Inflammatory macrophage treated with lipopolysaccharide for 1 hour (primary cell): ENCODE data around the gene EGR4.
A peak's percentile ranks its signal among the peaks of the same experiment; 100 is the strongest.
"Not testable (repeated sequence)": the region's sequence is repeated elsewhere in the genome, so short reads cannot be mapped to it uniquely, and the experiment has no call there.

Experiments used
- DNase-seq, 2 donors: peaks; one replicate each; pipeline ENCODE4 v3.0.0-alpha.2; 2020 to 2022

Gene EGR4

DNA sequence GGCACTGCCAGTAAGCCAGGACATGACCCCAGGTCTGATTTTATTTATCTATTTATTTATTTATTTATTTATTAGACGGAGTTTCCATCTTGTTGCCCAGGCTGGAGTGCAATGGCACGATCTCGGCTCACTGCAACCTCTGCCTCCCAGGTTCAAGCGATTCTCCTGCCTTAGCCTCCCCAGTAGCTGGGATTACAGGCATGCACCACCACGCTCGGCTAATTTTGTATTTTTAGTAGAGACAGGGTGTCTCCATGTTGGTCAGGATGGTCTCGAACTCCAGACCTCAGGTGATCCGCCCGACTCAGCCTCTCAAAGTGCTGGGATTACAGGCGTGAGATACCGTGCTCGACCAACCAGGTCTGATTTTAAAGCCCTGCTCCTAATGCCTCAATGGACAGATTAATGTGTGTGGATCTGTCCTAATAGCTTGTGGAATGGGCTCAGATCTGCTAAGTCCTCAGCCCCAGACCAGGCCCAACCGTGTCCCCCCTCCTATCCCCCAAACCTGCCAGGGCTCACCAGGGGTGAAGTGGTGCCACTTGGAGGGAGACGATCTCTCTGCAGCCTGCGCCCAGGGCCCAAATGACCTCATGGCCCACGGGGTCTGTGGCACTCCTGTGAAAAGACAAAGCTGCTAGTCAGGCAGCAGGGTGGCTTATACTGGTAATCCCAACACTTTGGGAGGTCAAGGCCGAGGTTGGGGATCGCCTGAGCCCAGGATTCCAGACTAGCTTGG, 30.5 kb downstream of the EGR4 start:
- not testable (repeated sequence) for DNase-seq

DNA sequence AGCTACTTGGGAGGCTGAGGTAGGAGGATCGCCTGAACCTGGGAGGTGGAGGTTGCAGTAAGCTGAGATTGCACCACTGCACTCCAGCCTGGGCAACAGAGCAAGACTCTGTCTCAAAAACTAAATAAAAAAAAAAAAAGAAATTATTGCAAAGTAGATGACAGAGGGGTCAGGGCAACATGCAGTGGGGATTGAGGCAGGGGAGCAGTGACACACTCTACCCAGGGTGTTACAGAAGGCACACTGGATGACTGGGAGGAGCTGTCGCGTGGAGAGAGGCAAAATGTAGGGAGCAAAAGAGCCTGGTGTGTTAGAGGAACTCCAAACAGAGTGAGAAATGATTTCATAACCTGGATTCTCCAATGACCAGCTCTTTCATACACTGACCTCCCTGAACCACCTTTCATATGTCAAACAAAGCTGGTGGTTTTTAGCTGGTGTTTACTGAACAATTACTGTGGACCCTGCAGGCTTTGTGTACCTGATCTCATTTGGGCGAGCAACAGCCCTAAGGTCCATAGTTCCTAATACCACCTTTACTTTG, 31.2 kb downstream of the EGR4 start:
- DNase-seq: no peak

- DNase-seq: peak; percentile 20 to 35
Observed at GRCh38 chr2:73260338-73260984, 32.9 kb downstream of the EGR4 start.

- no peak for DNase-seq
Observed at GRCh38 chr2:73259704-73260337, 33.5 kb downstream of the EGR4 start.

DNA sequence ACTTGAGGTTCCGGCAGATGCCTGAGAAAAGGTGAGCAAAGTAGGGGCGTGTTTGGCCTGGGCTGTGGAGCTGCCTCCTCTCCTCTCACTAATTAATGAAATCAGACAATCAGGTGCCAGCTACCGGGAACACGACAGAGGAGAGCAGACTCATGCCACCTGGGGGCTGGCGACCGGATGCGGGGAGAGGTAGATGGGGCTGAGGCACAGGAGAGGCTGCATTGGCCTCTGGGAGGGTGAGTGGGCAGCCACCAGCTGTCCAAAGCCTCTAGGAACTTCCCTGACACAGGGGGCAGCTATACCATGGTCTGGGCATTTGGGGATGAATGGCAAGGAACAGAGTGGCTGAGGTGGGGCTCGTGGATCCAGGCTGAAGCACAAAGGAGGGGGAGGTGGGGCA, 34.1 kb downstream of the EGR4 start:
- DNase-seq: no peak

GRCh38 chr2:73258913-73259215, 34.5 kb downstream of the EGR4 start:
- DNase-seq: no peak

- no peak for DNase-seq
Observed at GRCh38 chr2:73258186-73258912, 35.0 kb downstream of the EGR4 start.

DNA sequence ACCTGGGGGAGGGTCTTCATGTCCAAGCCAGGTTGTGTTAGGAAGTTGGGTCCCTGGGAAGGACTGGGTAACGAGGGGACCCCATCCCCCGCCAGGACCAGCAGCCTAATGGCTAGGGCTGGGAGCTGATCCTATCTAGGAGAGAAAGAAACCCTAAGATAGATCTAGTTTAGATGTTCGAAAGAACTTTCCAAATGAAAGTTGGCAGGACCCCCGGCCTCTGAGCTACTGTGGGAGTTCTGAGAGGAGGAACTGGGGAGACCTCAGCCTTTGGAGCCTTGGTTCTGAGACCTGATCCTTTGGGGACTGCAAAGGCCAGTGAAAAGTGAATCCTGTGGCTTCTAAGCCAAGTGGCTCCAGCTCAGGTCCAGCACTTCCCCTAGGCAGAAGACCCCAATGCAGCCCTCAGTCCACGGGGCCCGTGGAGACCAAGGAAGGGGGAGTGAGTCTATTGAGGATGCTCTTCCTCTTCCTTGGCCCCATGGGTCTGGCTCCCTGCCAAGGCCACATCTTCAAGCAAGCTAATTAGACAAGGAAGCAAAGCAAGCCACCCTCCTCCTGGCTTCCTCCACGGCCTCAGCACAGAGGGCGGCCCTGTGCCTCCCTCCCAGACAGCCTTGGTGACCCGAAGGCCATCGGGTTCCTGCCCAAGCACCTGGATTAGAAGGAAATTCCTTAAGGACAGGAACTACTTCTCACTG, 35.8 kb downstream of the EGR4 start:
- peak in 1 of 2 donors; percentile 21 for DNase-seq

GRCh38 chr2:73257021-73257420, 36.3 kb downstream of the EGR4 start:
- DNase-seq: no peak

GRCh38 chr2:73256618-73256922, 36.8 kb downstream of the EGR4 start:
- no peak for DNase-seq

- DNase-seq: no peak
Observed at GRCh38 chr2:73255907-73256617, 37.3 kb downstream of the EGR4 start.

GRCh38 chr2:73255007-73255644, 38.2 kb downstream of the EGR4 start:
- no peak for DNase-seq

DNA sequence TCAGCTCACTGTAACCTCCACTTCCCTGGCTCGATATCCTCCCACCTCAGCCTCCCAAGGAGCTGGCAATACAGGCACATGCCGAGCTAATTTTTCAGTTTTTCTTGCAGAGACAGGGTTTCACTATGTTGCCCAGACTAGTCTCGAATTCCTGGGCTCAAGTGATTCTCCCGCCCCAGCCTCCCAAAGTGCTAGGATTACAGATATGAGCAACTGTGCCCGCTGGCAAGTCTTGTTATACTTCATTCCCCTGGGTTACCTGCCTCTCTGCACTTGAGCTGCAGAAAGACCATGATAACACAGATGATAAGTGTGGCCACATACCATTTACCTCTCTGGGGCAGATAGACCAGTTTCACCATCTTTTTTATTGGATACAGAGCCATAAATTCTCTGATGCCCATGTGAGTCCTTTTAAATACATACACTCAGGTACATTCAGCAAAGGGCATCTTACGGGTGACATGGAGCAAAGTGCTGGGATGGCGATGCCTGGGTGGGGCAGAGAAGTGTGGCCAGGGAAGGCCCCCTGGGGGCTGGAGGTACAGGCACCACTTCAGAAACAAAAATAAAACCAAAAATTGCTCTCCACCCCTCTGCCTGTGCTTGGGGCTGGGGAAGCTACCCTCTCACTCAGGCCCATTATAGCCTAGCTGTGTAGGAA, 38.9 kb downstream of the EGR4 start:
- DNase-seq: no peak

- DNase-seq: peak; percentile 47 to 68
Observed at GRCh38 chr2:73253901-73254300, 39.4 kb downstream of the EGR4 start.

DNA sequence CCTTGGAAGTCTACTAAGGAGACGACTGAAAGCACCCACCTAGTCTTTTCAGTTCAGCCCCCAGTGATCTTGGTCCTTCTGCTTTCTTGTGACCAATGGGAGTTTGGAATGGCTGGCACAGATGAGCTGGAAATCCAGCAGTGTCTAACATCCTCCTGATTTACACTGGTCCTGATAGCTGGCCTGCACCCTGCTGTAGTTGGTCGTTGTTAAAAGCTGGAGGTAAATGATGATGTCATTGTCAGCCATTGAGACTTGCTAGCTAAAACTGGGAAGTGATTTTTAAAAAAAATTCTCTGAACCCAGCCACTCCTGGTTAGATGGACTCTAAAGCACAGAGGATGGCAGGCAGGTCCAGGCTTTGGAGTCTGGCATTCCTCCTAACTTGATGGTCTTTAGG, 39.9 kb downstream of the EGR4 start:
- DNase-seq: peak in 1 of 2 donors; percentile 9

DNA sequence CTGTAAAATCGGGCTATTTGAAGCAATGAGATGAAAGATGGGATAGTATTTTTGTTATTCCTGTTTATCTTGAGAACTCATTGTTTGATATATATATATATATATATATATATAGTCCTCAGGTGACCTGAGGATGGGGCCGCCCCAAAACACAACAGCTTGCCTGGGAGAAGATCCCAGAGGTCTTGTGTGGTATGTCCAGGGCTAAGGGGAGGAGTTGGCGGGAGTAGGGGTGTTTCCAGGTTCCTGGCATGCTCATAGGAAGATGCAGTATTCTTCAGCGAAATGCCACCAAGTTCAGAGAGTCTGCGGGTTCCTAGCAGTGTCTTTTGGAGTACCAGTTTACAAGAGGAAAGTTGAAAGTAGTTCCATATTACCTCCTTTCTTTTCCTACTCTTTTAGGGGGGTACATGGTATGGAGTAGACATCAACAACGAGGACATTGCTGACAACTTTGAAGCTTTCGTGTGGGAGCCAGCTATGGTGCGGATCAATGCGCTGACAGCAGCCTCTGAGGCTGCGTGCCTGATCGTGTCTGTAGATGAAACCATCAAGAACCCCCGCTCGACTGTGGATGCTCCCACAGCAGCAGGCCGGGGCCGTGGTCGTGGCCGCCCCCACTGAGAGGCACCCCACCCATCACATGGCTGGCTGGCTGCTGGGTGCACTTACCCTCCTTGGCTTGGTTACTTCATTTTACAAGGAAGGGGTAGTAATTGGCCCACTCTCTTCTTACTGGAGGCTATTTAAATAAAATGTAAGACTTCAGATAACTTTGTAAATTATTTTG, 40.9 kb downstream of the EGR4 start:
- no peak for DNase-seq

DNA sequence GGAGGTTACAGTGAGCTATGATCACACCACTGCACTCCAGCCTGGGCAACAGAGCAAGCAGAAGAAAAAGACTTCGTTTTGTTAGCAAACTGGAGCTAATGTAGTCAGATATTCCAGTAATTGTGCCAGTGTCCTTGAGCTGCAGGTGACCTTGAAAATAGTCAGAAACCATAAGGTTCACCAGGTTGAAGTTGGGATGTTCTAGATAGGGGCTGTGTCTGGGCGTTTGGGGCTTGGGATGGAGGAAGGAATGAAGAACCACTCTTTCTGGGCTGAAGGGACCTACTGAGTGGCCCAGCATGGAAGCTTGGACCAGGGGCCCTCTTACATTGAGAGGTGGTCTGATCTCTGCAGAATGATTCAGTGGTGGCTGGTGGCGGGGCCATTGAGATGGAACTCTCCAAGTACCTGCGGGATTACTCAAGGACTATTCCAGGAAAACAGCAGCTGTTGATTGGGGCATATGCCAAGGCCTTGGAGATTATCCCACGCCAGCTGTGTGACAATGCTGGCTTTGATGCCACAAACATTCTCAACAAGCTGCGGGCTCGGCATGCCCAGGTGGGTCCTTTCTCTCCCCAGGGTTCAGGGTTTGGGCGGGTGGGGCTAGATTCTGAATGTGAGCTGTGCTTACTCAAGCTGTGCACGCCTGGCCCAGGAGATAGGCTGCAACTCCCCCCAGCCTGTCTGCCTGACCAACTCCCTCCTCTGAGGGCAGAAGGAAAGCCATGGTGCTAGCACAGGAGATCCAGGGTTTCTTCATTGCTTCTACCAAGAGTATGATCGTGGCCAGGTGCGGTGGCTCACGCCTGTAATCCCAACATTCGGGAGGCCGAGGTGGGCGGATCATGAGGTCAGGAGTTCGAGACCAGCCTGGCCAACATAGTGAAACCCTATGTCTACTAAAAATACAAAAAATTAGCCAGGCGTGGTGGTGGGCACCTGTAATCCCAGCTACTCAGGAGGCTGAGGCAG, 42.2 kb downstream of the EGR4 start:
- DNase-seq: no peak

- no peak for DNase-seq
Observed at GRCh38 chr2:73249636-73250035, 43.7 kb downstream of the EGR4 start.

GRCh38 chr2:73246850-73247249, 46.5 kb downstream of the EGR4 start:
- DNase-seq: no peak
